ENCODE measurements around the gene CHST4.

DNA sequence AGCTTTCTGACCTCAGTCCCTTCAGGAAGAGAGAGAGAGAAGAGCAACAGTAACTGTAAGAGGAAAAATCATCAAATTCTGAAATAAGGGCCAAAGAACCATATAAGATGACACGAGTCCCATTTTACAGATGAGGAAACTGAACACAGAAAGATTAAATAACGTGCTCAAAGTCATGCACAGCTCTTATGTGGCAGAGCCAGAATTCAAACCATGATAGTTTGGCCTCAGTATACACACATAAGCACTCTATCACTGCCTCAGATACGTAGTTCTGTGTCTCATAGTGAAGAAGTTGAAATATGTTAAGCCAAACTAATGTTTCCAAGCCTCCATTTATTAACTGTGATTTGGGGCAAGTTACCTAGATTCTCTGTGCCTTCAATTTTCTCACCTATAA, 35.2 kb upstream of the CHST4 start:
- no peak for TF ChIP-seq CTCF (optimal IDR thresholded peaks at IDR 0.05 in 1 of 3, IDR thresholded peaks at IDR 0.05 in 1 of 3, conservative IDR thresholded peaks at IDR 0.05 in 1 of 3; ENCODE audit: extremely low read depth in 1 of 3, insufficient read depth in 2 of 3, low read length in 3 of 3)
- no peak for TF ChIP-seq EZH2 (IDR thresholded peaks at IDR 0.05; ENCODE audit: low read length)
